ENCODE results near the gene HSPB6.
A peak's percentile ranks its signal among the peaks of the same experiment; 100 is the strongest.

The HSPB6 gene

GRCh38 chr19:35777086-35777841 is 20.4 kb upstream of the HSPB6 start:
- Histone ChIP-seq H3K4me1 (ENCODE audit: insufficient read depth, low read length) (peaks cover 29% of the 10 kb centered on the region), H3K9me3 (ENCODE audit: insufficient read depth, low read length, severe bottlenecking) (no peaks in the 10 kb centered on the region), H3K4me2 (ENCODE audit: insufficient read depth, low read length) (peak overlapping the region; percentile 92), H3K9ac (ENCODE audit: low read depth, low read length) (peak overlapping the region; percentile 75), H4K20me1 (ENCODE audit: insufficient read depth, low read length) (peaks cover 38% of the 10 kb centered on the region; the same call in 1 of the 2 replicates), H3K27me3 (ENCODE audit: insufficient read depth, low read length, poor library complexity) (no peaks in the 10 kb centered on the region), H3K36me3 (ENCODE audit: insufficient read depth, low read length) (peaks cover 52% of the 10 kb centered on the region), H3K27ac (ENCODE audit: low read length) (peak overlapping the region; percentile 78; the same call in 1 of the 2 replicates), H2AFZ (ENCODE audit: low read depth, low read length) (no peak overlapping the region), H3K4me3 (ENCODE audit: low read depth in 1 of 2, low read length in 2 of 2) (peak overlapping the region in 1 of 2 experiments; percentile 74; a peak in 1 of 4 replicates), H3K79me2 (ENCODE audit: insufficient read depth, low read length) (peaks cover 38% of the 10 kb centered on the region)
- DNase-seq = no peak
- ATAC-seq (ENCODE audit: insufficient read depth, low read depth) = no peak
- TF ChIP-seq EZH2 (IDR thresholded peaks at IDR 0.05; ENCODE audit: borderline replicate concordance, low read depth, low read length, severe bottlenecking) (no peak), CTCF (IDR thresholded peaks at IDR 0.05; ENCODE audit: borderline replicate concordance, extremely low read depth, low read length, poor library complexity, severe bottlenecking) (no peak)

GRCh38 chr19:35776102-35776788 is 19.4 kb upstream of the HSPB6 start:
- Histone ChIP-seq H3K4me1 (ENCODE audit: insufficient read depth, low read length) (peaks cover 29% of the 10 kb centered on the region), H3K27me3 (ENCODE audit: insufficient read depth, low read length, poor library complexity) (no peaks in the 10 kb centered on the region), H3K4me3 (ENCODE audit: low read depth in 1 of 2, low read length in 2 of 2) (peak overlapping the region; percentile 37 to 74; a peak in 3 of 4 replicates), H4K20me1 (ENCODE audit: insufficient read depth, low read length) (peaks cover 32% of the 10 kb centered on the region; the same call in 1 of the 2 replicates), H3K79me2 (ENCODE audit: insufficient read depth, low read length) (peaks cover 38% of the 10 kb centered on the region), H3K9me3 (ENCODE audit: insufficient read depth, low read length, severe bottlenecking) (no peaks in the 10 kb centered on the region), H3K4me2 (ENCODE audit: insufficient read depth, low read length) (peak overlapping the region; percentile 92), H3K36me3 (ENCODE audit: insufficient read depth, low read length) (peaks cover 41% of the 10 kb centered on the region), H2AFZ (ENCODE audit: low read depth, low read length) (0 out of 2 replicates have a peak overlapping the region, but pooled peaks have one; percentile 7), H3K9ac (ENCODE audit: low read depth, low read length) (peak overlapping the region; percentile 75), H3K27ac (ENCODE audit: low read length) (peak overlapping the region; percentile 78)
- no peak for DNase-seq
- no peak for TF ChIP-seq CTCF (IDR thresholded peaks at IDR 0.05; ENCODE audit: borderline replicate concordance, extremely low read depth, low read length, poor library complexity, severe bottlenecking)
- no peak for TF ChIP-seq EZH2 (IDR thresholded peaks at IDR 0.05; ENCODE audit: borderline replicate concordance, low read depth, low read length, severe bottlenecking)
- ATAC-seq (ENCODE audit: insufficient read depth, low read depth) = no peak

GRCh38 chr19:35775298-35776101 is 18.7 kb upstream of the HSPB6 start, which contains the start of gene ARHGAP33:
Gene ARHGAP33 (plus strand): TSS chr19:35775564. CDS start chr19:35775659, 95 bp downstream.
- Histone ChIP-seq H3K9ac (ENCODE audit: low read depth, low read length) (peak within 1 kb of the TSS; percentile 75), H3K9me3 (ENCODE audit: insufficient read depth, low read length, severe bottlenecking) (no peaks in the 10 kb centered on the region)

More at GRCh38 chr19:35775298-35776101, 18.7 kb upstream of the HSPB6 start, which contains the start of gene ARHGAP33:
- Histone ChIP-seq H4K20me1 (ENCODE audit: insufficient read depth, low read length) (peaks cover 29% of the 10 kb centered on the region; the same call in 1 of the 2 replicates), H3K4me1 (ENCODE audit: insufficient read depth, low read length) (peaks cover 29% of the 10 kb centered on the region), H3K4me2 (ENCODE audit: insufficient read depth, low read length) (peak within 1 kb of the TSS; percentile 92), H3K36me3 (ENCODE audit: insufficient read depth, low read length) (peaks cover 34% of the 10 kb centered on the region), H2AFZ (ENCODE audit: low read depth, low read length) (peak within 1 kb of the TSS; percentile 79), H3K27ac (ENCODE audit: low read length) (peak within 1 kb of the TSS; percentile 78), H3K4me3 (ENCODE audit: low read depth in 1 of 2, low read length in 2 of 2) (peak within 1 kb of the TSS; percentile 37 to 74; a peak in 3 of 4 replicates), H3K27me3 (ENCODE audit: insufficient read depth, low read length, poor library complexity) (no peaks in the 10 kb centered on the region), H3K79me2 (ENCODE audit: insufficient read depth, low read length) (peaks cover 38% of the 10 kb centered on the region)
- ATAC-seq (ENCODE audit: insufficient read depth, low read depth) (peak; percentile 89), DNase-seq (peak; percentile 100)
- TF ChIP-seq CTCF (IDR thresholded peaks at IDR 0.05; ENCODE audit: borderline replicate concordance, extremely low read depth, low read length, poor library complexity, severe bottlenecking) = no peak
- no peak for TF ChIP-seq EZH2 (IDR thresholded peaks at IDR 0.05; ENCODE audit: borderline replicate concordance, low read depth, low read length, severe bottlenecking)

Measured in DND-41 (cell line).